ENCODE measurements around the gene FGF14. TPM values are rescaled to one million over a fixed set of nuclear protein-coding genes. Genes with fewer than 3 reads are reported as not detected.

Gene FGF14
- total and polyA plus RNA-seq, 2 donors (not counting 3 experiments of a cell fraction or from before 2014, with no cell fraction given), result not detected

DNA sequence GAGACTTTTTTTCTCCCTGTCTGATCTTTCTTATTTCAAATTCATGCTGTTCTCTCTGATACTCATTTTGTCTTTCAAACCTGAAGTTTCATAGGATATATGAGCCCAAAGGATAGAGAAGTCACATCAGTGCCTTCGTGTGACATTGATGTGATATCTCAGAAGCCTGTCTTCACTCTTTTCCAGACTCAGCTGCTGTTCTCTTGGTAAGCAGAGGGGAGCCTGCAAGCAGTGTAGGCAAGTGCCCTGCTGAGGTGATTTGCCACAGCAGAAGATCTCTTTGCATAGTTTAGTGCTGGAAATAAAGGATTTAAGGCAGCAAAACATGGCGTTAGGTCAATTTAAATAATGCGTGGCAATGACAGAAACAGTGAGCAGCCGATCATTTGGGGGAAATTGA lies 602.7 kb downstream of the FGF14 start:
- Histone ChIP-seq H3K27ac (ENCODE audit: insufficient read depth, low read depth, low read length) (no peak overlapping the region), H2AFZ (ENCODE audit: low read depth, low read length) (no peak overlapping the region), H3K4me2 (ENCODE audit: insufficient read depth, low read length) (no peak overlapping the region), H3K36me3 (ENCODE audit: control insufficient read depth in 2 of 2, extremely low read depth in 1 of 2, insufficient read depth in 2 of 2, low read length in 2 of 2) (no peaks in the 10 kb centered on the region), H3K79me2 (ENCODE audit: control insufficient read depth, insufficient read depth, low read length) (no peaks in the 10 kb centered on the region), H3K4me1 (ENCODE audit: control insufficient read depth, extremely low read depth, insufficient read depth, low read length) (no peaks in the 10 kb centered on the region), H3K9me3 (replicated peaks; ENCODE audit: control insufficient read depth, insufficient read depth, low read length) (no peaks in the 10 kb centered on the region), H3K27me3 (ENCODE audit: control insufficient read depth in 2 of 2, insufficient read depth in 2 of 2, low read length in 2 of 2) (no peaks in the 10 kb centered on the region), H3K4me3 (replicated peaks in 1 of 3; ENCODE audit: insufficient read depth in 1 of 3, low read depth in 1 of 3, low read length in 3 of 3) (no peak overlapping the region), H3K9me1 (replicated peaks; ENCODE audit: control insufficient read depth, extremely low read depth, insufficient read depth, low read length) (no peaks in the 10 kb centered on the region), H3K9ac (replicated peaks; ENCODE audit: extremely low read depth, insufficient read depth, low read length) (no peak overlapping the region), H4K20me1 (replicated peaks; ENCODE audit: control insufficient read depth, extremely low read depth, insufficient read depth, low read length) (no peaks in the 10 kb centered on the region)
- DNase-seq (ENCODE audit: low read depth, low spot score), result no peak
- BruUV-seq (replicated peaks), result no TSS peak
- ChIA-PET POLR2A (no interaction called here), CTCF (no interaction called here)
- TF ChIP-seq, protein P1, sequence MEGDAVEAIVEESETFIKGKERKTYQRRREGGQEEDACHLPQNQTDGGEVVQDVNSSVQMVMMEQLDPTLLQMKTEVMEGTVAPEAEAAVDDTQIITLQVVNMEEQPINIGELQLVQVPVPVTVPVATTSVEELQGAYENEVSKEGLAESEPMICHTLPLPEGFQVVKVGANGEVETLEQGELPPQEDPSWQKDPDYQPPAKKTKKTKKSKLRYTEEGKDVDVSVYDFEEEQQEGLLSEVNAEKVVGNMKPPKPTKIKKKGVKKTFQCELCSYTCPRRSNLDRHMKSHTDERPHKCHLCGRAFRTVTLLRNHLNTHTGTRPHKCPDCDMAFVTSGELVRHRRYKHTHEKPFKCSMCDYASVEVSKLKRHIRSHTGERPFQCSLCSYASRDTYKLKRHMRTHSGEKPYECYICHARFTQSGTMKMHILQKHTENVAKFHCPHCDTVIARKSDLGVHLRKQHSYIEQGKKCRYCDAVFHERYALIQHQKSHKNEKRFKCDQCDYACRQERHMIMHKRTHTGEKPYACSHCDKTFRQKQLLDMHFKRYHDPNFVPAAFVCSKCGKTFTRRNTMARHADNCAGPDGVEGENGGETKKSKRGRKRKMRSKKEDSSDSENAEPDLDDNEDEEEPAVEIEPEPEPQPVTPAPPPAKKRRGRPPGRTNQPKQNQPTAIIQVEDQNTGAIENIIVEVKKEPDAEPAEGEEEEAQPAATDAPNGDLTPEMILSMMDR (IDR thresholded peaks at IDR 0.05; ENCODE audit: extremely low read depth in 1 of 2, insufficient read depth in 1 of 2, low read depth in 1 of 2, low read length in 2 of 2), result no peak
- TF ChIP-seq, protein P2, sequence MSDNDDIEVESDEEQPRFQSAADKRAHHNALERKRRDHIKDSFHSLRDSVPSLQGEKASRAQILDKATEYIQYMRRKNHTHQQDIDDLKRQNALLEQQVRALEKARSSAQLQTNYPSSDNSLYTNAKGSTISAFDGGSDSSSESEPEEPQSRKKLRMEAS (IDR thresholded peaks at IDR 0.05; ENCODE audit: insufficient read depth, insufficient read length), result no peak
- no peak for TF ChIP-seq GATA2 (IDR thresholded peaks at IDR 0.05; ENCODE audit: insufficient read depth, insufficient read length, low read depth, low read length)
- intact Hi-C loops (cut with micrococcal nuclease) (no loop called here), dilution Hi-C loops (cut with MboI; ENCODE audit: extremely low pct_ligation_motif_present, low sequenced_read_pairs) (no loop called here)
- no peak for FAIRE-seq

DNA sequence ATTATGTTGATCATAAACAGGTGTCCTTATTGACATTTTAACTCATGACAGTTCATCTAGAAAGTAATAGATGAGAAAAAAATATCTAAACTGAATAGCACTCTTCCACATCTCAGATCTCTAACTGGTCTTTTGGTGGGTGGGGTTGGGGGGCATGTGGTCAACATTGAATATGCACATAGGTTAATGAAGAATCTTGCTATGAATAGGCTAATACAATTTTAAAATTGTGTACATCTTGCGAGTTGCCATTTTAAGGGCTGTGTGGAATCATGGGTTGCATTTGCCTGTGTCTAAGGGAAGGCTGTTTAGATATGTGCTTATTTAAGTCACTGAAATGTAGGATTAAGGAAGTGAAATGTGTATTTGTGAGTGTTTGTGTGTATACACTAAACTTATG lies 603.4 kb downstream of the FGF14 start:
- Histone ChIP-seq H3K4me2 (ENCODE audit: insufficient read depth, low read length) (no peak overlapping the region), H3K9ac (replicated peaks; ENCODE audit: extremely low read depth, insufficient read depth, low read length) (no peak overlapping the region), H3K36me3 (ENCODE audit: control insufficient read depth in 2 of 2, extremely low read depth in 1 of 2, insufficient read depth in 2 of 2, low read length in 2 of 2) (no peaks in the 10 kb centered on the region), H3K9me1 (replicated peaks; ENCODE audit: control insufficient read depth, extremely low read depth, insufficient read depth, low read length) (no peaks in the 10 kb centered on the region), H4K20me1 (replicated peaks; ENCODE audit: control insufficient read depth, extremely low read depth, insufficient read depth, low read length) (no peaks in the 10 kb centered on the region), H3K79me2 (ENCODE audit: control insufficient read depth, insufficient read depth, low read length) (no peaks in the 10 kb centered on the region), H3K4me1 (ENCODE audit: control insufficient read depth, extremely low read depth, insufficient read depth, low read length) (no peaks in the 10 kb centered on the region), H3K27me3 (ENCODE audit: control insufficient read depth in 2 of 2, insufficient read depth in 2 of 2, low read length in 2 of 2) (no peaks in the 10 kb centered on the region), H3K27ac (ENCODE audit: insufficient read depth, low read depth, low read length) (no peak overlapping the region), H3K9me3 (replicated peaks; ENCODE audit: control insufficient read depth, insufficient read depth, low read length) (no peaks in the 10 kb centered on the region), H3K4me3 (replicated peaks in 1 of 3; ENCODE audit: insufficient read depth in 1 of 3, low read depth in 1 of 3, low read length in 3 of 3) (no peak overlapping the region), H2AFZ (ENCODE audit: low read depth, low read length) (no peak overlapping the region)
- ChIA-PET CTCF (interaction anchor here (2.3 kb wide), 1 partner anchor 10 kb away, joined by 6 read pairs; no protein-coding TSS in a partner anchor), POLR2A (no interaction called here)
- no TSS peak for BruUV-seq (replicated peaks)
- TF ChIP-seq EZH2 (IDR thresholded peaks at IDR 0.05; ENCODE audit: borderline replicate concordance, low read depth, low read length, severe bottlenecking) (no peak), JUN (IDR thresholded peaks at IDR 0.05; ENCODE audit: borderline replicate concordance, insufficient read depth, insufficient read length, low read depth) (no peak), GATA2 (IDR thresholded peaks at IDR 0.05; ENCODE audit: insufficient read depth, insufficient read length, low read depth, low read length) (no peak), POLR2A (IDR thresholded peaks at IDR 0.05; ENCODE audit: low read depth, low read length) (no peak), MYC (IDR thresholded peaks at IDR 0.05; ENCODE audit: low read depth, low read length) (no peak), POLR2AphosphoS5 (IDR thresholded peaks at IDR 0.05; ENCODE audit: insufficient read depth, low read depth, low read length) (no peak), FOS (IDR thresholded peaks at IDR 0.05; ENCODE audit: borderline replicate concordance, insufficient read depth, low read length) (no peak)
- TF ChIP-seq, protein P1 (IDR thresholded peaks at IDR 0.05; ENCODE audit: extremely low read depth in 1 of 2, insufficient read depth in 1 of 2, low read depth in 1 of 2, low read length in 2 of 2), result no peak
- TF ChIP-seq, protein P2 (IDR thresholded peaks at IDR 0.05; ENCODE audit: insufficient read depth, insufficient read length), result no peak
- dilution Hi-C loops (cut with MboI; ENCODE audit: extremely low pct_ligation_motif_present, low sequenced_read_pairs) (no loop called here), intact Hi-C loops (cut with micrococcal nuclease) (no loop called here)
- DNase-seq (ENCODE audit: low read depth, low spot score) (no peak), FAIRE-seq (no peak)
